Lung (tissue), 12 donors: Measurements from ENCODE around the gene PIK3CD. TPM values are rescaled to one million over a fixed set of nuclear protein-coding genes. Genes with fewer than 3 reads are reported as not detected.

Source experiments
- ATAC-seq: fragments of 200-7000 bp; cut with Tn5 transposase; one replicate; pipeline ENCODE4 v1.9.1; 2020; ENCODE audit warnings: moderate number of reproducible peaks; ENCODE audit not compliant: insufficient read depth, low FRiP score
- DNase-seq, 3 donors: peaks; one replicate each; pipeline ENCODE4 v3.0.0-alpha.2; 2013 to 2017
- H3K27ac ChIP-seq, 2 donors: one replicate each; pipeline ENCODE4 v1.5.1; 2013; ENCODE audit warnings: mild to moderate bottlenecking in 2 of 2, moderate library complexity in 2 of 2, control low read depth in 1 of 2, inconsistent platforms in 1 of 2, low read depth in 1 of 2, low read length in 1 of 2
- H3K27me3 ChIP-seq, 3 donors: one replicate each; pipeline ENCODE4 v1.5.1; 2013; ENCODE audit warnings: low read length in 2 of 3; ENCODE audit not compliant: control insufficient read depth in 3 of 3, insufficient read depth in 3 of 3
- H3K36me3 ChIP-seq, 4 donors: one replicate each; pipeline ENCODE4 v1.5.1; 2013; ENCODE audit warnings: low read length in 4 of 4, mild to moderate bottlenecking in 1 of 4, moderate library complexity in 1 of 4; ENCODE audit not compliant: control insufficient read depth in 4 of 4, insufficient read depth in 4 of 4
- H3K4me1 ChIP-seq, 5 donors: one replicate each; pipeline ENCODE4 v1.5.1; 2013; ENCODE audit warnings: low read length in 5 of 5, mild to moderate bottlenecking in 2 of 5, moderate library complexity in 1 of 5; ENCODE audit not compliant: control insufficient read depth in 5 of 5, insufficient read depth in 5 of 5
- H3K4me3 ChIP-seq: one replicate; pipeline ENCODE4 v1.5.1; 2013; ENCODE audit warnings: mild to moderate bottlenecking, control low read depth, moderate library complexity
- H3K9ac ChIP-seq, 2 donors: one replicate each; pipeline ENCODE4 v1.5.1; 2013; ENCODE audit warnings: low read length in 2 of 2, control low read depth in 1 of 2; ENCODE audit not compliant: insufficient read depth in 1 of 2
- H3K9me3 ChIP-seq, 4 donors: one replicate each; pipeline ENCODE4 v1.5.1; 2013; ENCODE audit warnings: low read length in 3 of 4, mild to moderate bottlenecking in 1 of 4, moderate library complexity in 1 of 4; ENCODE audit not compliant: control insufficient read depth in 4 of 4, insufficient read depth in 3 of 4
- WGBS, 2 donors: extraction: QIAGEN DNeasy Blood & Tissue Kit; methylation state at CpG; one replicate each; pipeline ENCODE4 v1.1.7; 2013; 5-methylcytosine and 5-hydroxymethylcytosine counted together
- polyA plus RNA-seq, 2 donors: library from polyadenylated mRNA; stranded (reverse); fragments of 200-250 nt; gene quantifications; one replicate each; pipeline ENCODE4 v1.2.1, GENCODE V29; 2013
- total RNA-seq, 2 donors: library from RNA; depleted of rRNA in 1 of 2; stranded (reverse); fragments of >200 nt in 1 of 2; gene quantifications; one replicate each; pipeline ENCODE4 v1.2.1, GENCODE V29; 2014 to 2021
- TF ChIP-seq, protein P1 (sequence below): IDR thresholded peaks from 2 replicates; pipeline ENCODE4 v1.5.1; 2012; ENCODE audit warnings: mild to moderate bottlenecking; ENCODE audit errors: control extremely low read depth, extremely low read depth
- donor health status: control.
- donor health status: control.
- donor health status: Bipolar disorder and iron deficiency.
- donor health status: healthy.
- donor health status: DM: yes; HTN: yes; CAD: no.

Gene PIK3CD
- total and polyA plus RNA-seq, 4 donors = 7.8 to 29.6 (median 21.8) TPM

GRCh38 chr1:9724706-9725476, 73.4 kb downstream of the PIK3CD start:
- no peak overlapping the region for H3K4me3 ChIP-seq
- TF ChIP-seq, protein P1, sequence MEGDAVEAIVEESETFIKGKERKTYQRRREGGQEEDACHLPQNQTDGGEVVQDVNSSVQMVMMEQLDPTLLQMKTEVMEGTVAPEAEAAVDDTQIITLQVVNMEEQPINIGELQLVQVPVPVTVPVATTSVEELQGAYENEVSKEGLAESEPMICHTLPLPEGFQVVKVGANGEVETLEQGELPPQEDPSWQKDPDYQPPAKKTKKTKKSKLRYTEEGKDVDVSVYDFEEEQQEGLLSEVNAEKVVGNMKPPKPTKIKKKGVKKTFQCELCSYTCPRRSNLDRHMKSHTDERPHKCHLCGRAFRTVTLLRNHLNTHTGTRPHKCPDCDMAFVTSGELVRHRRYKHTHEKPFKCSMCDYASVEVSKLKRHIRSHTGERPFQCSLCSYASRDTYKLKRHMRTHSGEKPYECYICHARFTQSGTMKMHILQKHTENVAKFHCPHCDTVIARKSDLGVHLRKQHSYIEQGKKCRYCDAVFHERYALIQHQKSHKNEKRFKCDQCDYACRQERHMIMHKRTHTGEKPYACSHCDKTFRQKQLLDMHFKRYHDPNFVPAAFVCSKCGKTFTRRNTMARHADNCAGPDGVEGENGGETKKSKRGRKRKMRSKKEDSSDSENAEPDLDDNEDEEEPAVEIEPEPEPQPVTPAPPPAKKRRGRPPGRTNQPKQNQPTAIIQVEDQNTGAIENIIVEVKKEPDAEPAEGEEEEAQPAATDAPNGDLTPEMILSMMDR = peak; percentile 81
- no peaks in the 10 kb centered on the region for H3K4me1 ChIP-seq
- WGBS, 2 donors = 76 to 79% methylated on average over 24 of the region's 24 CpGs
- H3K27ac ChIP-seq = no peak overlapping the region
- peak; percentile 74 for ATAC-seq
- H3K9me3 ChIP-seq = peaks cover 0 to 9% (median 3%) of the 10 kb centered on the region in 4 donors
- no peak overlapping the region for H3K9ac ChIP-seq
- no peaks in the 10 kb centered on the region for H3K27me3 ChIP-seq
- peak in 1 of 3 donors; percentile 13 for DNase-seq
- H3K36me3 ChIP-seq = peaks cover 0 to 48% (median 6%) of the 10 kb centered on the region in 4 donors

- TF ChIP-seq, protein P1 = no peak
- H3K4me3 ChIP-seq = no peak overlapping the region
- ATAC-seq (no peak), DNase-seq (no peak)
- H3K9me3 ChIP-seq = peaks cover 0 to 9% (median 3%) of the 10 kb centered on the region in 4 donors
- no peaks in the 10 kb centered on the region for H3K27me3 ChIP-seq
- H3K27ac ChIP-seq = no peak overlapping the region
- 95 to 96% methylated on average over 6 of the region's 6 CpGs for WGBS, 2 donors
- no peaks in the 10 kb centered on the region for H3K4me1 ChIP-seq
- no peak overlapping the region for H3K9ac ChIP-seq
- H3K36me3 ChIP-seq = peaks cover 7 to 49% (median 11%) of the 10 kb centered on the region in 4 donors
Observed at GRCh38 chr1:9726406-9726805, 74.9 kb downstream of the PIK3CD start.

- Histone ChIP-seq H3K9ac (no peak overlapping the region), H3K27ac (no peak overlapping the region), H3K27me3 (no peaks in the 10 kb centered on the region), H3K4me3 (no peak overlapping the region), H3K36me3 (peaks cover 7 to 52% (median 15%) of the 10 kb centered on the region in 4 donors), H3K9me3 (peaks cover 0 to 9% (median 3%) of the 10 kb centered on the region in 4 donors), H3K4me1 (no peaks in the 10 kb centered on the region)
- ATAC-seq (no peak), DNase-seq (no peak)
- TF ChIP-seq, protein P1 = no peak
- 71 to 80% methylated on average over 25 of the region's 25 CpGs for WGBS, 2 donors
Observed at GRCh38 chr1:9726905-9727595, 75.5 kb downstream of the PIK3CD start.
